MV-4-11 (cell line): Measurements from ENCODE around the gene PLEKHF1.
A peak's percentile ranks its signal among the peaks of the same experiment; 100 is the strongest.
"Not testable (repeated sequence)": the region's sequence is repeated elsewhere in the genome, so short reads cannot be mapped to it uniquely, and the experiment has no call there.

Source experiments
- DNase-seq: peaks from one replicate; lab custom pipeline; 2025; lab: John Stamatoyannopoulos, UW

The PLEKHF1 gene

DNA sequence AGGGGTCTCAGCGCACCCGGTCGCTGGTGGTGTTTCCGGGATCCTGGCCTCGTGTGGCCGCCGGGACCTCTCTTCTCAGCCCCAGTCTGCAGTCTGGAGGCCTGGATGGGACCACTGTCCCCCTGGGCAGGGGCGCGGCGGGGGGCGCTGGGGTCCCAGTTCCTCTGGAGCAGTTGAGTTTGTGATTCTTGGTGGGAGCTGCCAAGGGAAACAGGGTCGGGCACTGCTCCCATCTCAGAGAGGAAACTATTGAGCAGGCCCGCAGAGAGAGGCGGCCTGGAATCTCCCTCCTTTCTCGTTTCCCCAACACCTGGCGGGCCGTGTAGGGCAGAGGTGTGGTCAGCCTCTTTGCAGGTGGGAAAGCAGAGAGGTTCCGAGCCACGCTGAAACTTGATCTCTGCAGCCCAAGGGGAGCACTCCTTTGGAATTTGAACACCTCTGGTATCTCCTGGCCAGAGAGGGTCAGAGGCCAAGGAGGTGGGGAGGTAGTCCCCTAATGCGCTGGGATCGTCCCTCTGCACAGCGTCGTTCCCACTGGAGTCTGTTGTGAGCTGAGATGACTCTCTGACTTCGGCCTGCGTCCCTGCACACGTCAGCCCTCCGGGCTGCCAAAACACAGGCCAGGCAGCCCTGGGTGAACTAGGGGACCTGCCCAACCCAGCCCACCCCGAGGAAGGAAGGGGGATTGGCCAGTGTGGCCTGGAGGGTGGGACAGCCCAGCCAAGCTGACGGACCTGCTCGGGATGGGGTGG lies 741 bp downstream of the PLEKHF1 start:
- DNase-seq: no peak

DNA sequence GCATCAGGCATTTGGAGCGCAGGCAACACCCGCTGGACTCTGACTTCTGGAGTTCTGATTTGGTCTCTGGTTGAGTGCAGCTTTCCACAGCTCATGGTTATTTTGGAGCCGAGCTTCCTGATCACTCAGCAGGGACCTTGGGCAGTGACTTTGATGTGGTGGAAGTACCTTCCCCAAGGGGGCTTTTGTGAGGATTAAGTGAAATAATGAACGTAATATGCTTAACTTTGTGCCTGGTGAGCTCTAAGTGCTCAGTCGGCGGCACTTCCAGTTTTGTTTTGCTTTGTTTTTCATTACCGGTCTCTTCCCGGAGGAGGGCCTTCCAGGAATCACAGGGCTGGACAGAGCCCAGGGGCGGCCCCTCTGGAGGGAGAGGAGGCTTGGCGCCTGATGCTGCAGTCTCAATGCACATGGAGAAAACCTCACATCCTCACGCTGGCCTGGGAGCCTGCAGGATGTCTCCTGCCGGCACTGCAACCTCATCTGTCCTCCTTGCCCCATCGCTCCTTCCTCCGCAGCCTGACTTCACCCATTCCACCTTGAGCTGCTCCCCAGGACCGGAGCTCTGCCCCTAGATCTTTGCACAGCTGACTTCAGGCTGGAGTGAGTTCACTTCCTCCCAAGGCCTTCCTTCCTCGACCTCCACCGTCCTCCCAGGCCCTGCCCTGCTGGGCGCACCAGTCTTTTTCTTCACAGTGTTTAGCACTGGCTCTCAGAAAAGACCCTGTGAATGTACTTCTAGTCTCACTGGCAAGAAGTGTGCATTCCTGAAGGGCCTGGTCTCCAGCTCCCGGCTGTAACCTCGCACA lies 1.5 kb downstream of the PLEKHF1 start:
- peak; percentile 15 for DNase-seq

DNA sequence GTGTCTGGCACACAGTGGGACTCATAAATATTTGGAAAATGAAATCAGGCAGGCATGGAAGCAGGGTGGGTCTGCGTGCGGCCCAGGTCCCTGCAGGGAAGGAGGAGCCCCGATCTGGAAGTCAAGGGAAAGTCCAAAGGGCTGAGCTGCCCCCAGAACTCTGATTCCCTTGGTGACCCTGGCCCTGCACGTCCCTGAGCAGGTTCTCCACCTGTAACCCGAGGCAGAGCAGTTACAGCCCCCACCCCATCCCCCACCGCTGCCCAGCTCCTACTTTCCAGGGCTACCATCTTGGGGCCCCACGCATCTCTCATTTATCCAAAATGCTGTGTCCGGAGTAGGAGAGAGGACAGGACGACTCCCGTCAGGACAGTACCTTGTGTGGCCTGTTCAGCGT lies 2.1 kb downstream of the PLEKHF1 start:
- DNase-seq: no peak

DNA sequence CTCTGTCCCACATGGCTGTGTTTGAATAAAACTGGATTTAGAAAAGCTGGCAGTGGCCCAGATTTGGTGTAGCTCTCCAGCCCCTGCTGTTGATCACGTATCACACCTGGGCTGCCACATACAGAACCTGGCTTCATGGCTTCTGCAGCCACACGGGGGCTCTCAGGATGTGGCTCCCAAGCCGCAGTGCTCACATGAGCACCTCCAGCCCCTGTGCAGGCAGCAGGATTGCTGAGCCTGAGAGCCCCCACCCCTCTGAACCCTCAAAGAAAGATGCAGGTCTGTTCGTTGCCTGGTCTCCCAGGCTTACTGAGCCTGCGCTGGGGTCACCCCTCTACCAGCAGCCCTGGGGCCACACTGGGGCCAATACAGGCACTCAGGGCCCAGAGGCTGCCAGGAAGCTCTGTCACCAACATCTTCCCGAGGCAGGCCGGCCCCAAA lies 2.7 kb downstream of the PLEKHF1 start:
- no peak for DNase-seq

DNA sequence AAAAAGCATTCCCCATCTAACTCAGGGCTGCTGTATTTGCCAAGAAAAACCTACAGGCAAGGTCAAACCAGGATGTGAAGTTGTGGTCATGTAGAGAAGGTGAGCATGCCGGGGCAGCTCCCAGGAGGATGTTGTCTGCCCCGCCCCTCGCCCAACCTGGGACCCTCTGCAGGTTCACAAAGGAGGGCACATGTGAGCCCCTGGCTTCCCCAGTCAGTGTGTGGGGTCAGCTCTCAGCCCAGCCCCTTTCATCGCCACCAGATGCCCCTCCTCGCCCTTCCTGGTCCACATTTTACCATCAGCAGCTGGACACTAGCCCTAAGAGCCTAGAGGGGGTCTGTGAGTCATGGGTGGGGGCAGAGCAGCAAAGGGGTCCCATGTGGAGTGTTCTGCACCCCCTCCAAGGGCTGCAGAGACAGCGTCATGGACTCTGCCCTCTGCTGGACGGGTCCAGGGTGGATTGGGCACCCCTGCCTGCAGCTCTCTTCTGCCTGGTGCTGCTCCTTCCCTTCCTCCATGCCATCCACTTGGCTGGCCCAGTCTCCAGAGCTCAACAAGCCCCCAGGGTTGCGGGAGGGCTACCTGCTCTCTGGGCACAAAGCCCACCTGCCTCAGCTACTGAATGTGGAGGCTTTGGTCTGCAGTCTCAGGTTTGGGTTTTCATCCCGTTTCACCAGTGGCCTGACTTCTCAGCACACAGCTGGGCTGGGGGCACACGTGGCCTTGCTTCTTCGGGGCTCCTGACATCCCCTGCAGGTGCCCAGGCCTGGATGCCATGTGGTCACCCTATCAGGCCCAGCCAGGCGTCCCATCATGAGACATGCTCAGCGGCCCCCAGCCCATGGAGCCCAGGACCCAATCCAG lies 3.7 kb downstream of the PLEKHF1 start:
- no peak for DNase-seq

DNA sequence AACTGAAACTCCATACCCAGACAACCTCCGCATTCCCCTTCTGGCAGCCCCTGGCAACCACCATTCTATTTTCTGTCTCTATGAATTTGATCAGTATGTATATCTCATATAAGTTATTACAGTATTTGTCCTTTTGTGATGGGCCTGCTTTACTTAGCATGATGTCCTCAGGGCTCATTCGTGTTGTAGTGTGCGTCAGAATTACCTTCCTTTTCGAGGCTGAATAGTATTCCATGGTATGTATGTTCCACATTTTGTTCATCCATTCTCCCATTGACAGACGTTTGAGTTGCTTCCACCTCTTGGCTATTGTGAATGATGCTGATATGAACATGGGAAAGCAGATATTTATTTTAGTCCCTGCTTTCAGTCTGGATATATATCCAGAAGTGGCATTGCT lies 5.0 kb downstream of the PLEKHF1 start:
- DNase-seq: no peak

DNA sequence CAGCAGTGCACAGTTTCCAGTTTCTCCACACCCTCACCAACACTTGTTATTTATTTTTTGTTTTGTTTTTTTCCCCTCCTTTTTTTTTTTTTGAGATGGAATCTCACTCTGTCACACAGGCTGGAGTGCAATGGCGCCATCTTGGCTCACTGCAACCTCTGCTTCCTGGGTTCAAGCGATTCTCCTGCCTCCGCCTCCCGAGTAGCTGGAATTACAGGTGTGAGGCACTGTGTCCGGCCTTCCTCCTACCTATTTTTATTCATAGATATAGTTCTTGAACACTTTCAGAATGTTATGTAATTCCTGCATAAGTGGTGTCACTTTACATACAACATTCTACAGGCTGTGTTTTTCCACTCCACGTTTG lies 5.7 kb downstream of the PLEKHF1 start:
- DNase-seq: not testable (repeated sequence)

DNA sequence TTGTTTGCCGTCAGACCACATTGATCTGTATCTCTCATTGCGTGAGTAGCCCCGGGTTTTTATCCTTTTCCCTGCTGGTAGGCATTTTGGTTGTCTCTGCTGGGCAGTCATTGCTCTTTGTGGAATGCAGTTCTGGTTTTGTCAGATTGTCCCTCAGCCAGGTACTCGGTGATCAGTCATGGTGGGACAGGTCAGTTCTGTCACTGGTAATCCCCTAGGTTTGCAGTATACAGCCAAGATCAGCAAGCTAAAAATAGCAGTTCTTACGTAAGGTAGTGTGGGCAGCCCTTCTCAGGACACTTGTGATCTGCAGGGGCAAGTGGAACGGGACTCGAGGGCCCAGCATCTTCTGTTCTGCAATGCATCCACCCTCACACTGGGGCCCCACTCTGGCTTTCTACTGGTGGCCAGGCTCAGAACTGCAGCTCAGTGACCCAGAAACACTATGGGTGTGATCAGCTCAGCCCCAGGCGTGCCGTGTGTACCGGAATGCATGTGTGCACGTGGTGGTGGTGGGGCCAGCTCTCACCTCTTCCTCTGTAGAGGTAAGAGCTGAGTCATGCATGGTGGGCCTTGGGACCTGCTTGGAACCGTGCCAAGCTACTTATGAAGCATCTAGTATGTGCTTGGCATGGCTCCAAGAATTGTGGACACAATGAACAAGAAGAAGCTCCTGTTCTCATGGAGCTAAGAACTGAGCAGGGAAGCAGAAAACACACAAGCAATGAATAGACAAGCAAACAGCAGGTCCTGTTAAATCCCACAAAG lies 6.3 kb downstream of the PLEKHF1 start:
- DNase-seq: peak; percentile 40

DNA sequence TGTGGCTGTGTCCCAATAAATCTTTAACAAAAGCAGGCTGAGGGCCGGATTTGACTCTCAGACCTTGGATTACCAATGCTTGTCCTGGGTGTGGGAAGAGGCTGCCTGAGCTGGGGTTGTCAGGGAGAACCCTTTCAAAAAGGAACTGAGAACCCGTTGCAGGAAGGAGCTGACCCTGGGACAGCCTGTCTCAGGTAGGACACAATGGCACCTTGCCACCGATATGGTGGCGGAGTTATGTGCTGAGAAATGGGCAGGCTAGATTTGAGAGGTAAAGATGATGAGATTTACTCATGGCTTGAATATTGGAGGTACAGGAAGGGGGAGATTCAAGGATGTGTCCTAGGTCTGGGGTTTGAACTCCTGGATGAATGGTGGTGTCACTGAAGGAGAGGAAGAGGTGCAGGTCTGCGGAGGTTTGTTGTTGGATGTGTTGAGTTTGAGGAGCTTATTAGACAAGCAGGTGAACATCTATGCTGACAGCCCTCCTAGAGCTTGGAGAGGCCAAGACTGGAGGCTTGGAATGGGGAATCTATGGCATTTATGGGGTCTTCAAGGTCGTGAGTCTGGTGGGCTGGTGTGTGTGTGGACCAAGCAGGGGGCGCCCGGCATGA lies 7.2 kb downstream of the PLEKHF1 start:
- no peak for DNase-seq

DNA sequence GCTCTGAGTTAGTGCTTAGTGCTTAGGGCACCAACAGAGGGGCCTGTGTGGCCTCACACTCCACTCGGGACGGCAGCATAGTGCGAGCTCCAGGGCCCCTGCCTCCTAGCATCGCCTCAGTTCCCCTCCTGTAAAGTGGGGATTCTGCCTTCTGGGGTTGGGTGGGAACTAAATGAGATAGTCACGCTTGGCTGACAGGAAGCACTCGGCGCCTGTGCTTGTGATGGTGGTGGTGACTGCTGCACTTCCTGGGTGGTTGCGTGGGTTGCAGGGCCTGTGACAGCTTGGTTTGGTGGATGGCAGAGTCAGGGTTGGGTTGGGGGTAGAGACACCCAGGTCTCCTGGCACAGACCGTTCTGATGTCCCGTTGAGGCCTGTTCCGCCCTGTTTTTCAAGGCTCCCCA lies 7.7 kb downstream of the PLEKHF1 start:
- DNase-seq: no peak

DNA sequence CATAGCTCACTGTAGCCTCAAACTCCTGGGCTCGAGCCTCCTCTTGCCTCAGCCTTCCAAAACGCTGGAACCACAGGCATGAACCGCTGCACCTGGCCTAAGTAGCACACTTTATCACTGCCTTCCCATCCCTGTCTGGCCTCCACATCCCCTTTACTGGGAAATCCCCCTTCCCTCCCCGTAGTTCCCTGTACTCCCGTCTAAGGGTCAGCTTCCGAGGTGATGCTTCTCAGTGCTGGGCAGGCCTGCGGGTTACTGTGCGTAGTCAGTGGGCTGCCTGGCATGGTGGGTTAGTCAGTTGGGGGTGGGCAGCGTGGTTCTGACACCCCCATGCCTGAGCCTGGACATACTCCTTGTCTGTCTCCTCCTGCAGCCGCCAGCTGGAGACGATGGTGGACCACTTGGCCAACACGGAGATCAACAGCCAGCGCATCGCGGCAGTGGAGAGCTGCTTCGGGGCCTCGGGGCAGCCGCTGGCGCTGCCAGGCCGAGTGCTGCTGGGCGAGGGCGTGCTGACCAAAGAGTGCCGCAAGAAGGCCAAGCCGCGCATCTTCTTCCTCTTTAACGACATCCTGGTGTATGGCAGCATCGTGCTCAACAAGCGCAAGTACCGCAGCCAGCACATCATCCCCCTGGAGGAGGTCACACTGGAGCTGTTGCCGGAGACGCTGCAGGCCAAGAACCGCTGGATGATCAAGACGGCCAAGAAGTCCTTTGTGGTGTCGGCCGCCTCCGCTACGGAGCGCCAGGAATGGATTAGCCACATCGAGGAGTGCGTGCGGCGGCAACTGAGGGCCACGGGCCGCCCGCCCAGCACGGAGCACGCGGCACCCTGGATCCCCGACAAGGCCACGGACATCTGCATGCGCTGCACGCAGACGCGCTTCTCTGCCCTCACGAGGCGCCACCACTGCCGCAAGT lies 8.4 kb downstream of the PLEKHF1 start:
- no peak for DNase-seq

DNA sequence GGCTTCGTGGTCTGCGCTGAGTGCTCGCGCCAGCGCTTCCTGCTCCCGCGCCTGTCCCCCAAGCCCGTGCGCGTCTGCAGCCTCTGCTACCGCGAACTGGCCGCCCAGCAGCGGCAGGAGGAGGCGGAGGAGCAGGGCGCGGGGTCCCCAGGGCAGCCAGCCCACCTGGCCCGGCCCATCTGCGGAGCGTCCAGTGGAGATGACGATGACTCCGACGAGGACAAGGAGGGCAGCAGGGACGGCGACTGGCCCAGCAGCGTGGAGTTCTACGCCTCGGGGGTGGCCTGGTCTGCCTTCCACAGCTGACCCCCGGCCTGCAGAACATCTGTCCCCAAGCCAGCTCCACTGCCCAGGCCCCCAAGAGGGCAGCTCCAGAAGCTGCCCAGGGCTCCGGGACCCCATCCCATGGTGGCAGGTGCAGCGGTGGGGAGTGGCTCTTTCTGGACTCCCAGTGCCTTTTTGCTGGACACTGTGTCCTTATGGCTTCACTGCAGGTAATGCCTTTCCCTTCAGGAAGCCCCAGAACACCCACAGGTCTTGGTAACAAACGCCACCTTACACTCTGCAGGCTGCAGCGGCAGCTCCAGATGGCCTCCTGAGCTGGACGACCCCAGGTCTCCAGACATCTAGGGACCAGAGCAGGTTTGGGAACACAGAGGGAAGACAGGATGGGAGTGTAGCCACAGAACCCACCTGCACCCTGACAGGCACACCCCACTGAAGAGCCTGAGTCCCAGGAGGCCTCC lies 9.3 kb downstream of the PLEKHF1 start:
- DNase-seq: no peak

DNA sequence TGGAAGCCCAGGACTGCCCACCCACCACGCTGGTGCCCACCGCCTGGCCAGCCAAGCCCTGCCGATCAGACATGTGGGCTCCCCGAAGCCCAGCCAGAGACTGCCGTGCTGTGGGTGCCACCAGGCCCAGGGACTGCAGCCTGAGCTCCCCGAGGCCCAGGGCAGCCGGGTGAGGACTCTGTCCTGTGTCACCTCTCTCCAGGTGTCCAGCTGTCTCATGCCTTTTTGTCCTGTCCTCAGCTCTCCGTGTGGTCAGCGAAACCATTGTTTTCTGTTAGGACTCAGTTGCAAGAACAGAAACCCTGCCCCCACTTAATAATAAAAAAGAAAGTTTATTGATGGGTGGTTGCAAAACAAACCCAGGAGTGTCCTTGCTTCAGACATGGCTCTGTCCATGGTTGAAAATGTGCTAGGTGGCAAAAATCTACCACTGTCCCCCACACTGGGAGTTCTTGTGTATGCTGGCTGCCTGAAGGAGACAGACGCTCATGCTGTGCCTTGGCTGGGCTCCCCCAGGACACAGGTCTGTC lies 9.9 kb downstream of the PLEKHF1 start:
- no peak for DNase-seq

DNA sequence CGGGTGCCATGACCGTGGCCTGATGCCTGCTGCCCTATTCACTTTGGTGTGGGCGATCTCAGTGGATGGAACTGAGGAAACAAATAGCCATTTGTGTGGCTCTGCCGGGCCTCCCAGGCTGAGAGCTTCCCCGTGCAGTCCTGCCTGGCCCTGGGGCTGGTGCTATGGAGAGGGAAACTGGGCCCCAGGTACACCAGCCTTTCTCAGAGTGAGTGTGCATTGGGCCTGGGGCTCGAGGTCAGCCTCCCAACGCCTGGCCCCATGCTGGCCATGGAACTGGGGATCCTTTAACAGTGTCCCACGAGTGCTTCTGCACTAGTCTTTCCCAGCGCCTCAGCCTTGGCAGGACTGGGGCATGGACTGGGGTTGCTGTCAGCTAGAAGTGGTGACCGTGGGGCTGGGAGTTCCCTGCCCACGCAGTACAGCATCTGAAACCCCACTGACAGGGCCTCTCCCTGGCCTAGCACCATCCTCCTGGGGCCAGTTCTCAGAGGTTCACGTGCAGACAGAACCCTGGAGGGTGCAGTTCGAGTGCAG lies 10.5 kb downstream of the PLEKHF1 start:
- no peak for DNase-seq

DNA sequence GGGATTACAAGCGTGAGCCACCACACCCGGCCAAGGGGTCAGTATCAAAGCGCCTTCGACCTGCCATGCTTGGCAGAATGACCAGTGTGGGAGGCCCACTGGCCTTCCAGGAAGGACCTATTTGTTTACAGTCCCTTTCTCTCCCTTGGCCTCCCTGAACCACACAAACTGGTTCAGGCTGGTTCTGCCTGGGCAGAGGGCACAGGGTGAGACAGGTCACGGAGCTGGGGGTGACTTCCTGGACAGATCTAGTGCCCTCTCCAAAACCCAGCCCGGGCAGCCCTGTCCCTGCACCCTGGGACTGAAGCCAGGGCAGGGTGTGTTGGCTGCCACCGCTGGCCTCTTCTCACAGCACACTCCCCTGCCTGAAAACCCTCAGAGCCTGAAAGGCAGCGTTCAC lies 11.3 kb downstream of the PLEKHF1 start:
- no peak for DNase-seq

DNA sequence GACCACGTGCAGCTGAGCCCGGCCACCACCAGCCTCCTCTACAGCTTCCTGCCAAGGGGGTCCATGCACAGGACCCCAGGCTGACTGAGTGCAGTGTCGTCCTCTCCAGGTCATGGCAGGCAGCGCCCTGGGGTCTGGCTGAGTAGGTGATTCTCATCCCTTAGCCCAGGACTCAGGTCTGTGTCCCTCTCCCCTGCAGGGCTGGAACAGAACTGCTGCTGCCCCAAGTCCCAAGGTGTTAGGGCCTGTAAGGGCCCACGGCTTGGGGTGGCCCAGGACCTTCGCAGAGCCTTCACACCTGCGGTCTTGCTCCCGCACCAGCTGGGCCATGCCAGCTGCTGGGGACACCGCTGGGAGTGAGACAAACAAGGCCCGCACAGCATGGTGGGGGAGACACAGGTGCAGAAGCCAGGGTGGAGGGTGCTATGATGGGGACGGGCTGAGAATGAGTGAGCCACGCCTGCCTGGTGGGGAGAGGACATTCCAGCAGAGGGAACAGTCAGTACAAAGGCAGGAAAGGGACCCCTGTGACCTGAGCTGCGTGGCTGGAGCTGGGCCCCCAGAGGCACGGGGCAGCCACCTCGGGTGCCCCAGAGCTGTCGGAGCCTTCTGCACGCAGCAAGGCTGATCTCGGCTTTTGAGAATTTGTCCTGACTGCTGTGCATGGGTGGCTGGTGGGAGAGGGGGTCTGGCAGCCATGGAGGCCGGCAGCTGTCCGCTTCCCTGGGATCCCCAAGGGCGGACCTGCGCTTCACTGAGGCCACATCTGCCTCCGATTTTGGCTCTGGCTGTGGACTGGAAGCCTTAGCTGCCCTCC lies 11.9 kb downstream of the PLEKHF1 start:
- no peak for DNase-seq

DNA sequence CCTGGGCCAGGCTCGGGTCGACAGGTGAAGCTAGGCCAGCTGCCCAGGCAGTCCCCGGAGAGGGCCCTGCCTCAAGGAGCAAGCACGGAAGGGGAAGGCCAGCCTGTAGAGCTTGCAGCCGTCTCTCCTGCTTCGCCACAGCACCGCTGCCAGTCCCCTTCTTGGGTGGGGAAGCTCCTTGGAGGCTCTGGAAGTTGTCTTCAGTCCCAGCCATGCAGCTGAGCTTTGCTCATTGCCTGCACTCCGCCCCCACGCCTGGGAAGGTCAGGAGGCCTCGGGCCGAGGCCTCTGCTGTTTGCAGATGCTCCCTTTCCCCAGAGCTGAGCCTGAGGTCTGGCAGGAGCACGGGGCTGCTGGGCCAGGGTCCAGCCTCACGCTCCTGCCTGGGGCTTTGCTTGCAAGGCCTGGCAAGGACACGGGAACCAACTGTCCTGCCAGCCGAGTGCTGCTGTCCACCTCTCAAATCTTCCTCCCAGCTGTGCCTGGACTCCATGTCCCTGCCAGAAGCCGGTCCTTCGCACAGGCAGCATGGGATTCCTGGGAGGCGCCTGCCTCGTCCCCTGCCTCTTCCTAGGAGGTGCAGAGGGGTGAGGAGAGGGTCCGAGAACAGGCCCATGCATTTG lies 13.3 kb downstream of the PLEKHF1 start:
- DNase-seq: no peak
